ENCODE data around the gene MRPL53. TPM values are rescaled to one million over a fixed set of nuclear protein-coding genes. Genes with fewer than 3 reads are reported as not detected.

Gene MRPL53
- total and polyA plus RNA-seq, 2 of the 13 experiments (the other 11 are each of a cell fraction or from before 2014, with no cell fraction given), result 34.3 to 51.9 TPM

DNA sequence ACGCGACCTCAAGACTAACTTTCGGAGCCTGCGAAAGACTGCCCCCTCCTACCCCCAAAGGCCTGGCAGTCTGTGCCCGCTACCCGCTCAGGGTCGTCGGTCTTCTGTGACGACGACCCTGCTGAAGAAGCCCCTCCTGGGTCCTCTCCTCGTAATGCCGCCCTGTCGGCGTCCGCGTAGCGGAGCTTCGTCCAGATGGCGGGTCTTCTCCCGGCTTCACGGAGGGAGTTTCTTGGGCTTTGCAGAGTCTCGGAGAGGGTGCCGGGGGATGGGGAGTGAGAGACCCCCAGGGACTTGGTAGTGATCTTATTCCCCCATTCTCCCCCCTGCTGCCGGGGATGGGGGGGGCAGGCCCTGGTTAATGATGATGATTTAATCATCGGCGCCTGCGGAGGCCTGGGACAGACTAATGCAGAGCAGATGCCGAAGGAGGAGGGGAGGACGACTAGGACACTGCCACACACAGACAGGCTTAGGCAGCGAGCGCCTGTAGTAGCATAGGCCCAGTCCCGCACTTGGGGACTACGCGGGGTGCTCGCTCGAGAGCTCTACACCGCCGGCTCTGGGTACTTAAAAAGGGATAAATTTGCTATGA, 35.5 kb upstream of the MRPL53 start (continued):
- TF ChIP-seq E2F5 (CRISPR knock-in tag; conservative IDR thresholded peaks at IDR 0.05) (no peak), ZNF275 (CRISPR knock-in tag; IDR thresholded peaks at IDR 0.05; ENCODE audit: borderline replicate concordance) (no peak; the same call in 1 of the 2 replicates), IRF9 (CRISPR knock-in tag; IDR thresholded peaks at IDR 0.05; ENCODE audit: borderline replicate concordance) (no peak), ZMAT3 (CRISPR knock-in tag; conservative IDR thresholded peaks at IDR 0.05) (0 out of 2 replicates have a peak, but pooled peaks have one; percentile 9), HOXA5 (CRISPR knock-in tag; IDR thresholded peaks at IDR 0.05) (no peak), SP140L (CRISPR knock-in tag; IDR thresholded peaks at IDR 0.05; ENCODE audit: borderline replicate concordance) (no peak), SP5 (CRISPR knock-in tag; IDR thresholded peaks at IDR 0.05; ENCODE audit: borderline replicate concordance, low read depth) (no peak), FOXP1 (IDR thresholded peaks at IDR 0.05) (no peak), FOXP1 (CRISPR knock-in tag; IDR thresholded peaks at IDR 0.05) (no peak), NONO (IDR thresholded peaks at IDR 0.05) (no peak), NONO (CRISPR knock-in tag; conservative IDR thresholded peaks at IDR 0.05) (no peak), NCOR1 (IDR thresholded peaks at IDR 0.05; ENCODE audit: borderline replicate concordance, low read length) (no peak; the same call in 1 of the 2 replicates), NFKB2 (CRISPR knock-in tag; IDR thresholded peaks at IDR 0.05; ENCODE audit: borderline replicate concordance) (no peak), ZFX (CRISPR knock-in tag; IDR thresholded peaks at IDR 0.05; ENCODE audit: low read depth) (peak; percentile 82), DZIP1 (CRISPR knock-in tag; IDR thresholded peaks at IDR 0.05) (no peak), HNF4G (IDR thresholded peaks at IDR 0.05; ENCODE audit: borderline replicate concordance, low read depth, low read length) (no peak), HNF4G (CRISPR knock-in tag; IDR thresholded peaks at IDR 0.05; ENCODE audit: borderline replicate concordance, low read depth) (no peak)
- TF ChIP-seq, protein P1, sequence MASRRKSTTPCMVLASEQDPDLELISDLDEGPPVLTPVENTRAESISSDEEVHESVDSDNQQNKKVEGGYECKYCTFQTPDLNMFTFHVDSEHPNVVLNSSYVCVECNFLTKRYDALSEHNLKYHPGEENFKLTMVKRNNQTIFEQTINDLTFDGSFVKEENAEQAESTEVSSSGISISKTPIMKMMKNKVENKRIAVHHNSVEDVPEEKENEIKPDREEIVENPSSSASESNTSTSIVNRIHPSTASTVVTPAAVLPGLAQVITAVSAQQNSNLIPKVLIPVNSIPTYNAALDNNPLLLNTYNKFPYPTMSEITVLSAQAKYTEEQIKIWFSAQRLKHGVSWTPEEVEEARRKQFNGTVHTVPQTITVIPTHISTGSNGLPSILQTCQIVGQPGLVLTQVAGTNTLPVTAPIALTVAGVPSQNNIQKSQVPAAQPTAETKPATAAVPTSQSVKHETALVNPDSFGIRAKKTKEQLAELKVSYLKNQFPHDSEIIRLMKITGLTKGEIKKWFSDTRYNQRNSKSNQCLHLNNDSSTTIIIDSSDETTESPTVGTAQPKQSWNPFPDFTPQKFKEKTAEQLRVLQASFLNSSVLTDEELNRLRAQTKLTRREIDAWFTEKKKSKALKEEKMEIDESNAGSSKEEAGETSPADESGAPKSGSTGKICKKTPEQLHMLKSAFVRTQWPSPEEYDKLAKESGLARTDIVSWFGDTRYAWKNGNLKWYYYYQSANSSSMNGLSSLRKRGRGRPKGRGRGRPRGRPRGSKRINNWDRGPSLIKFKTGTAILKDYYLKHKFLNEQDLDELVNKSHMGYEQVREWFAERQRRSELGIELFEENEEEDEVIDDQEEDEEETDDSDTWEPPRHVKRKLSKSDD (CRISPR knock-in tag; IDR thresholded peaks at IDR 0.05; ENCODE audit: low read depth), result 0 out of 2 replicates have a peak, but pooled peaks have one; percentile 17

Data from HepG2 (cell line).